Heart right ventricle (tissue), 16 donors: Measurements from ENCODE around the gene CD2AP. TPM values are rescaled to one million over a fixed set of nuclear protein-coding genes. Genes with fewer than 3 reads are reported as not detected.
A peak's percentile ranks its signal among the peaks of the same experiment; 100 is the strongest.

Source experiments
- ATAC-seq, 8 donors: fragments of 200-7000 bp; cut with Tn5 transposase; one replicate each; pipeline ENCODE4 v1.9.1; 2020; ENCODE audit warnings: mild to moderate bottlenecking in 8 of 8, moderate library complexity in 8 of 8, moderate number of reproducible peaks in 1 of 8
- DNase-seq, 2 donors: peaks; one replicate each; pipeline ENCODE4 v3.0.0-alpha.2; 2020
- H3K27ac ChIP-seq, 10 donors: fragments of 200-600 bp; sonication (generic) in 2 of 10; one replicate each; pipeline versions ENCODE4 v1.5.0 to v1.8.0; 2020 to 2022; ENCODE audit warnings: mild to moderate bottlenecking in 3 of 10
- H3K27me3 ChIP-seq, 7 donors: fragments of 200-600 bp; one replicate each; pipeline ENCODE4 v1.8.0; 2021 to 2022; ENCODE audit warnings: mild to moderate bottlenecking in 2 of 7
- H3K36me3 ChIP-seq, 9 donors: fragments of 200-600 bp; sonication (generic) in 1 of 9; one replicate each; pipeline versions ENCODE4 v1.5.0 to v1.8.0; 2020 to 2022; ENCODE audit warnings: mild to moderate bottlenecking in 2 of 9
- H3K4me1 ChIP-seq, 9 donors: fragments of 200-600 bp; sonication (generic) in 1 of 9; one replicate each; pipeline versions ENCODE4 v1.5.0 to v1.8.0; 2020 to 2022; ENCODE audit warnings: mild to moderate bottlenecking in 4 of 9
- H3K4me3 ChIP-seq, 10 donors: fragments of 200-600 bp; sonication (generic) in 2 of 10; one replicate each; pipeline versions ENCODE4 v1.5.0 to v1.8.0; 2020 to 2022; ENCODE audit warnings: mild to moderate bottlenecking in 7 of 10, moderate library complexity in 2 of 10
- H3K9me3 ChIP-seq, 11 donors: fragments of 200-600 bp in 10 of 11; sonication (generic) in 2 of 11; one replicate each; pipeline versions ENCODE4 v1.5.0 to v1.8.0; 2013 to 2022; ENCODE audit warnings: mild to moderate bottlenecking in 2 of 11, control low read depth in 1 of 11, moderate library complexity in 1 of 11
- CTCF ChIP-seq, 9 donors: fragments of 200-600 bp; sonication (generic) in 2 of 9; IDR thresholded peaks; one replicate each; pipeline versions ENCODE4 v1.5.0 to v1.8.0; 2021 to 2022; ENCODE audit warnings: antibody characterized with exemption in 9 of 9, mild to moderate bottlenecking in 5 of 9, moderate library complexity in 1 of 9
- WGBS, 2 donors: extraction: QIAGEN DNeasy Blood & Tissue Kit; methylation state at CpG; one replicate each; pipeline ENCODE4 v1.1.7; 2013; ENCODE audit warnings: inconsistent platforms in 1 of 2; 5-methylcytosine and 5-hydroxymethylcytosine counted together
- intact Hi-C, 10 donors: fragments of 100-400 bp; cut with DNase I; formaldehyde crosslinking; loops; one replicate each; pipeline versions ENCODE4 v1.11.1 to v1.14.2; 2022
- polyA plus RNA-seq, 2 donors: library from polyadenylated mRNA; stranded (reverse); fragments of 200-250 nt; gene quantifications; one replicate each; pipeline ENCODE4 v1.2.3, GENCODE V29; 2013
- total RNA-seq, 10 donors: library from RNA; stranded (reverse); fragmentation: NEBNext Ultra II Directional in 3 of 10; extraction: Animal tissue kit (Norgen Biotek cat#: 25700) in 3 of 10; gene quantifications; one replicate each; pipeline versions ENCODE4 v1.2.1 to v1.2.4, GENCODE V29; 2021 to 2023
- donor health status: Arrhythmogenic right ventricular cardiomyopathy.
- donor health status: ischemic (EF 13 %, LVEDD 7.1; RV severe dilation, severe dysfunction).
- donor health status: healthy with polysubstance abuse.
- donor health status: DM: no; HTN: yes; CAD: no.
- donor health status: DM: no; HTN: no; CAD: no.
- donor health status: ischemic (EF 25% LVEDD 6.9; RV normal size, moderate dysfunction).
- donor health status: ischemic (EF 25% LVEDD 5.7; RV mildly dilated, moderate dysfunction).
- donor health status: healthy.
- donor health status: DM: yes; HTN: yes; CAD: no.
- donor health status: Ischemic cardiomyopathy.
- donor health status: ischemic (EF 35%, LVEDD 5.7; RV mildly dilated, moderate dysfunction).
- donor health status: nonischemic (EF 11% LVEDD 7.7; RV severe dilation, severe dysfunction).
- donor health status: DM: yes; HTN: yes; CAD: no.
- donor health status: PGD.
- donor health status: ischemic (EF 29% LVEDD 5.4; RV normal size, mild dysfunction).
- donor health status: nonischemic (EF 23%, LVEDD 6.1; RV moderate dilation, normal function).

The CD2AP gene
- total and polyA plus RNA-seq, 12 donors, result 5.8 to 15.6 (median 10.8) TPM

- DNase-seq, result no peak
- Histone ChIP-seq H3K9me3 (no peaks in the 10 kb centered on the region), H3K27ac (no peak overlapping the region), H3K27me3 (no peaks in the 10 kb centered on the region), H3K4me1 (peaks cover 0 to 39% (median 17%) of the 10 kb centered on the region in 9 donors), H3K4me3 (no peak overlapping the region), H3K36me3 (peaks cover 0 to 16% (median 0%) of the 10 kb centered on the region in 9 donors)
- ATAC-seq, result no peak
- WGBS, 2 donors, result 92 to 95% methylated on average over 4 of the region's 4 CpGs
- intact Hi-C loops, result loop anchor here in 8 of 10 donors (2.0 to 10.0 kb wide), 7 partner anchors 102 to 1137 kb away; partner anchors contain the start of gene OPN5 (in 3 of the 8)
- no peak for TF ChIP-seq CTCF (IDR thresholded peaks at IDR 0.05)
These were observed 152.4 kb downstream of the CD2AP start for GRCh38 chr6:47629954-47630353.

- ATAC-seq, result no peak
- 59 to 71% methylated on average over 3 of the region's 3 CpGs for WGBS, 2 donors
- Histone ChIP-seq H3K36me3 (peaks cover 0 to 10% (median 0%) of the 10 kb centered on the region in 9 donors), H3K4me3 (no peak overlapping the region), H3K27ac (no peak overlapping the region), H3K27me3 (no peaks in the 10 kb centered on the region), H3K9me3 (no peaks in the 10 kb centered on the region), H3K4me1 (peaks cover 0 to 39% (median 17%) of the 10 kb centered on the region in 9 donors)
- DNase-seq, result no peak
- TF ChIP-seq CTCF (IDR thresholded peaks at IDR 0.05), result no peak
- intact Hi-C loops, result loop anchor here in 8 of 10 donors (2.0 to 10.0 kb wide), 7 partner anchors 102 to 1137 kb away; partner anchors contain the start of gene OPN5 (in 3 of the 8)
These were observed 153.0 kb downstream of the CD2AP start for GRCh38 chr6:47630587-47630986.

GRCh38 chr6:47631269-47631772 lies 153.7 kb downstream of the CD2AP start:
- WGBS, 2 donors, result 42 to 45% methylated on average over 6 of the region's 6 CpGs
- H3K27ac ChIP-seq, result peak overlapping the region in 3 of 10 donors; percentile 31 to 65 (median 47)
- H3K27me3 ChIP-seq, result no peaks in the 10 kb centered on the region
- peaks cover 0 to 39% (median 17%) of the 10 kb centered on the region in 9 donors for H3K4me1 ChIP-seq
- H3K4me3 ChIP-seq, result no peak overlapping the region
- intact Hi-C loops, result loop anchor here in 9 of 10 donors (1.0 to 10.0 kb wide), 9 partner anchors 101 to 1136 kb away; partner anchors contain the start of gene OPN5 (in 3 of the 9)
- DNase-seq (no peak), ATAC-seq (peak; percentile 55 to 87 (median 70))
- peaks cover 0 to 2% (median 0%) of the 10 kb centered on the region in 9 donors for H3K36me3 ChIP-seq
- peaks cover 0 to 4% (median 0%) of the 10 kb centered on the region in 11 donors for H3K9me3 ChIP-seq
- TF ChIP-seq CTCF (IDR thresholded peaks at IDR 0.05), result peak; percentile 58 to 85 (median 75)

GRCh38 chr6:47631797-47632196 lies 154.2 kb downstream of the CD2AP start:
- no peak overlapping the region for H3K4me3 ChIP-seq
- ATAC-seq, result peak in 3 of 8 donors; percentile 4 to 47 (median 41)
- H3K27ac ChIP-seq, result peak overlapping the region in 3 of 10 donors; percentile 31 to 65 (median 47)
- peaks cover 0 to 6% (median 0%) of the 10 kb centered on the region in 11 donors for H3K9me3 ChIP-seq
- no peaks in the 10 kb centered on the region for H3K36me3 ChIP-seq
- no peaks in the 10 kb centered on the region for H3K27me3 ChIP-seq
- no peak for DNase-seq
- WGBS, 2 donors, result 44 to 57% methylated on average over 3 of the region's 3 CpGs
- intact Hi-C loops, result loop anchor here (1.0 to 10.0 kb wide), 13 partner anchors 101 to 1136 kb away; partner anchors contain the start of gene OPN5 (in 3 of the 10)
- H3K4me1 ChIP-seq, result peaks cover 0 to 39% (median 17%) of the 10 kb centered on the region in 9 donors
- TF ChIP-seq CTCF (IDR thresholded peaks at IDR 0.05), result no peak
